KBM-7 (cell line): ENCODE results near the gene ATP8B2.
"Not testable (repeated sequence)": the region's sequence is repeated elsewhere in the genome, so short reads cannot be mapped to it uniquely, and the experiment has no call there.

Source experiments
- DNase-seq: peaks from one replicate; pipeline ENCODE4 v3.0.0-alpha.2; 2015
- in situ Hi-C: fragments of 300-500 bp; cut with MboI; formaldehyde crosslinking; loops from 2 replicates; pipeline ENCODE4 v1.14.3; 2020; ENCODE audit warnings: low sequenced_read_pairs, low pct_unique_long_range_greater_than_20kb, mixed read lengths

The ATP8B2 gene, protein sequence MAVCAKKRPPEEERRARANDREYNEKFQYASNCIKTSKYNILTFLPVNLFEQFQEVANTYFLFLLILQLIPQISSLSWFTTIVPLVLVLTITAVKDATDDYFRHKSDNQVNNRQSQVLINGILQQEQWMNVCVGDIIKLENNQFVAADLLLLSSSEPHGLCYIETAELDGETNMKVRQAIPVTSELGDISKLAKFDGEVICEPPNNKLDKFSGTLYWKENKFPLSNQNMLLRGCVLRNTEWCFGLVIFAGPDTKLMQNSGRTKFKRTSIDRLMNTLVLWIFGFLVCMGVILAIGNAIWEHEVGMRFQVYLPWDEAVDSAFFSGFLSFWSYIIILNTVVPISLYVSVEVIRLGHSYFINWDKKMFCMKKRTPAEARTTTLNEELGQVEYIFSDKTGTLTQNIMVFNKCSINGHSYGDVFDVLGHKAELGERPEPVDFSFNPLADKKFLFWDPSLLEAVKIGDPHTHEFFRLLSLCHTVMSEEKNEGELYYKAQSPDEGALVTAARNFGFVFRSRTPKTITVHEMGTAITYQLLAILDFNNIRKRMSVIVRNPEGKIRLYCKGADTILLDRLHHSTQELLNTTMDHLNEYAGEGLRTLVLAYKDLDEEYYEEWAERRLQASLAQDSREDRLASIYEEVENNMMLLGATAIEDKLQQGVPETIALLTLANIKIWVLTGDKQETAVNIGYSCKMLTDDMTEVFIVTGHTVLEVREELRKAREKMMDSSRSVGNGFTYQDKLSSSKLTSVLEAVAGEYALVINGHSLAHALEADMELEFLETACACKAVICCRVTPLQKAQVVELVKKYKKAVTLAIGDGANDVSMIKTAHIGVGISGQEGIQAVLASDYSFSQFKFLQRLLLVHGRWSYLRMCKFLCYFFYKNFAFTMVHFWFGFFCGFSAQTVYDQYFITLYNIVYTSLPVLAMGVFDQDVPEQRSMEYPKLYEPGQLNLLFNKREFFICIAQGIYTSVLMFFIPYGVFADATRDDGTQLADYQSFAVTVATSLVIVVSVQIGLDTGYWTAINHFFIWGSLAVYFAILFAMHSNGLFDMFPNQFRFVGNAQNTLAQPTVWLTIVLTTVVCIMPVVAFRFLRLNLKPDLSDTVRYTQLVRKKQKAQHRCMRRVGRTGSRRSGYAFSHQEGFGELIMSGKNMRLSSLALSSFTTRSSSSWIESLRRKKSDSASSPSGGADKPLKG

DNA sequence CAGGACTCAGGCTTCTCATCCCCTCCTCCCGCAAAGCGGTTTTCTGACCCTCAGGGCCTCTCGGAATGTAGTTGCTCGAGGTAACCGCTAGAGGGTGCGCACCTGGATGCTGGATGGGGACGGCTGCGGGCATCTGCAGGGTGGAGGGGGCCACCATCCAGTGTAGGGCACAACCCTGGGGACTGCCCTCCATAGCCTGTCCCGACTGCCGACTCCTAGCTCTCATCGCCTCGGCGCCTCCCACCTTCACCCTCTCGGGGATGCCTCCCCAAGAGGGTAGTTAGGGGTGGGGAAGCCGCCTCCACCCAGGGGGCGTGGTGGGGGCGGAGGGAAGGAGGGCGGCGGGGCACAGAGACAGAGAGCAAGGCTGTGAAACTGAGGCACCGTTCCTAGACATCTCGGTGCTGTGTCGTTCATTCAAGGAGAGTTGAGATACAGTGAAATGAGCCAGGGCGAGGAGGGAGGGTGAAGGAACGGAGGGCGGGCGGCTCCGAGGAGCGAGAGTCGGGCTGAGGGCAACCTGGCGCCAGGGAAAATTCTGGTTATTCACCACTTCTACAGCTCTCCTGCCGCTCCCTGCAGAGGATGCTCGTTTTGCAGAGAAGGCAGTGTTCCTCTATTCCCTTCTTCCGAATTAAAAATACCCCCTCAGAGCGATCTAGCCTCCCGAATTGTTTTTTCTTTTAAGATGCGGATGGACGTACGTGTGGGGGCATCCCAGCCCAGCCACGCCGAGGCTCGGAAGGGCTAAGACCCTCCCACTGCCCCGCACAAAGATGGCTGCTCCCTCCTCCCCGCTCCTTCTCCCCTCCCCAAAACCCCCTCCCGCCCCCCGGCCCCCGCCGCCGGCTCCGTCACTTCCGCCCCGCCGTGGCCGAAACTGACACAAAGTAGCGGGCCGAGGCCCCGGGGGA, at the start of gene ATP8B2:
Gene ATP8B2, plus strand, starts transcription at position 857 of the 914 bp plus-strand sequence. CDS start 2,617 bp downstream, outside the sequence.
- in situ Hi-C loops = no loop called here

DNA sequence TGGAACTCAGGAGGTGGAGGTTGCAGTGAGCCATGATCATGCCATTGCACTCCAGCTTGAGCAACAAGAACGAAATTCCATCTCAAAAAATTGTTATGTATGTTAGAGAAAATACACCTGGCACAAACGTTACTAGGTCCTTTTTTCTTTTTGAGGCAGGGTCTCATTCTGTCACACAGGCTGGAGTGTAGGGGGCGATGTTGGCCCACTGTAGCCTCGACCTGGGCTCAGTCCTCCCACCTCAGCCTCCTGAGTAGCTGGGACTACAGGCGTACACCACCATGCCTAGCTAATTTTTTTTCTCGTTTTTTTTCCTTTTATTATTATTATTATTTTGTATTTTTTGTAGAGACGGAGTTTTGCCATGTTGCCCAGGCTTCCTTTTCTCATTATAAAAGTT, 48.5 kb upstream of the ATP8B2 start:
- DNase-seq = peak; percentile 19
- in situ Hi-C loops = no loop called here

More for the DNA sequence above, at the start of gene ATP8B2:
- DNase-seq = peak; percentile 84

DNA sequence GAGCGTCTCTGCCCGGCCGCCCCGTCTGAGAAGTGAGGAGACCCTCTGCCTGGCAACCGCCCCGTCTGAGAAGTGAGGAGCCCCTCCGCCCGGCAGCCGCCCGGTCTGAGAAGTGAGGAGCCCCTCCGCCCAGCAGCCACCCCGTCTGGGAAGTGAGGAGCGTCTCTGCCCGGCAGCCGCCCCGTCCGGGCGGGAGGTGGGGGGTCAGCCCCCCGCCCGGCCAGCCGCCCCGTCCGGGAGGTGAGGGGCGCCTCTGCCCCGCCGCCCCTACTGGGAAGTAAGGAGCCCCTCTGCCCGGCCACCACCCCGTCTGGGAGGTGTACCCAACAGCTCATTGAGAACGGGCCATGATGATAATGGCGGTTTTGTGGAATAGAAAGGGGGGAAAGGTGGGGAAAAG, 37.7 kb upstream of the ATP8B2 start:
- DNase-seq, in situ Hi-C loops: not testable (repeated sequence)

DNA sequence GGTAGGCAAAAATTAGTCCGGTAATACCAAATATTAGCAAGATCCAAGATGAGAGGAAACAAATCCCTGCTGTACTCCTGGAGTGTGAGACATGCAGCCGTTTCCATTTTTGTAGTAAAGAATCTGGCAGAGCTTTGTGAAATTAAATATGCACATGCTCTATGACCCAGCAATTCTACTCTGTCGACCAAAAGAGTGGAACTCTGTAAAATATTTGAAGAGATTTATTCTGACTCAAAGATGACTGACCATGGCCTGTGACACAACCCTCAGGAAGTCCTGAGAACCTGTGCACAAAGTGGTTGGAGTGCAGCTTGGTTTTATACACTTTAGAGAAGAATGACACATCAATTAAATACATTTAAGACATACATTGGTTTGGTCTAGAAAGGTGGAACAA, 36.7 kb upstream of the ATP8B2 start:
- no peak for DNase-seq
- in situ Hi-C loops = no loop called here

DNA sequence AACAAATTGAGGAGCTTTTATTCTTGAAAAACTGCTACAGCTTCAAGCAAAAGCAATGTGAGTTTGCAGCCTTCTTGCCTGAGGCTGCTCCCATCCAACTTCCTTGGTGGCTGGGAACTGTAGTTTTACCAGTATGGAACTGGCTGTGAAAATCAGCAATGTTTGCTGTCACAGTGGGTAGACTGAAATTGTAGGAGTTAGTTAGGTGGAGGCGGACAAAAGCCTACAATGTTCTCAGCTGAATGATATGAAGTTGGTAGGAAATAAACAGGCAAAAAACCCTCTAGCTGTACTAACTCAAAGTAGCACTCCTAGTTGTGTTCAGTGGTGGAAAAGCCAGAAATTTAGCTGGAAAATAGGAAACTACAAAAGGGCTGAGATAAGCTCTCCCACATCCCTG, 34.4 kb upstream of the ATP8B2 start:
- in situ Hi-C loops = no loop called here
- no peak for DNase-seq

DNA sequence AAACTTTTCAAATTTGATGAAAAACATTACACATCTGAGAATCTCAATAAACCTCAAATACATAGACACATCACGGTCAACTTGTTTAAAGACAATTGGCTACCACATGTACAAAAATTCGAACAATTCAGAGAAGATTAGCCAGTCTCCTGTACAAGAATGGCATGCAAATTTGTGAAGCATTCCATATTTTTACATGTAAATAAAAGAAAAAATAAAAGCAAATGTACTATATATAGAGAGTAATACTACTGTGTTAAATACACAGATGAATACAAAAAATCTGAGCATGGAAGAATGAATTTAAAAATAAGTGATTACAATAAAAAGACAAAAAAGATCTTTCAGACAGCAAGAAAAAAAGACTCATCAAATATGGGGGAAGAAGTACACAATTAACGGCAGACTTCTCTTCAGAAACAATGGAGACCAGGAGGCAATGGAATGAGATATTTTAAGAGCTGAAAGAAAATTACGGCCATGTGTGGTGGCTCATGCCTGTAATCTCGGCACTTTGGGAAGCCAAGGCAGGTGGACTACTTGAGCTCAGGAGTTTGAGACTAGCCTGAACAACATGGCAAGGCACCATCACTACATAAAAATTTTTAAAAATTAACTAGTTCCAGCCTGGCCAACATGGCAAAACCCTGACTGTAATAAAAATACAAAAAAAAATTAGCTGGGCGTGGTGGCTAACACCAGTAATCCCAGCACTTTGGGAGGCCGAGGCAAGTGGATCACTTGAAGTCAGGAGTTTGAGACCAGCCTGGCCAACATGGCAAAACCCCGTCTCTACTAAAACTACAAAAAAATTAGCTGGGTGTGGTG, 29.7 kb upstream of the ATP8B2 start:
- peak; percentile 18 for DNase-seq
- in situ Hi-C loops = no loop called here

DNA sequence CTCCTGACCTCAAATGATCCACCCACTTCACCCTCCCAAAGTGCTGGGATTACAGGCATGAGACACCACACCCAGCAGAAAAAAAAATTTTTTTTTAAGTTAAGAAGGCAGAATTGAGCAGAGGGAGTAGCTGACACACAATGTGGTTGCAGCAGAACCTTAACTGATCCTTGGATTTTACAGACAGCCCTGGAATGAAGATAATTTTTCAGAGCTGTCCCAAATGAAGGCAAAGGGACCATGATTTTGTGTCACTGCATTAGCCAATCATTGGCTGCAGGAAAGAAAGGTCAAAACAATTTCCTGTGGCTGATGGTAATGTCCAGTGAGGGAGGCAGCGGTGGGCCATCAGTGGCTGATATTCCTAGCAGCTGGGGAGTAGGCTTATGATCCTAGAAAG, 23.7 kb upstream of the ATP8B2 start:
- in situ Hi-C loops = no loop called here

DNA sequence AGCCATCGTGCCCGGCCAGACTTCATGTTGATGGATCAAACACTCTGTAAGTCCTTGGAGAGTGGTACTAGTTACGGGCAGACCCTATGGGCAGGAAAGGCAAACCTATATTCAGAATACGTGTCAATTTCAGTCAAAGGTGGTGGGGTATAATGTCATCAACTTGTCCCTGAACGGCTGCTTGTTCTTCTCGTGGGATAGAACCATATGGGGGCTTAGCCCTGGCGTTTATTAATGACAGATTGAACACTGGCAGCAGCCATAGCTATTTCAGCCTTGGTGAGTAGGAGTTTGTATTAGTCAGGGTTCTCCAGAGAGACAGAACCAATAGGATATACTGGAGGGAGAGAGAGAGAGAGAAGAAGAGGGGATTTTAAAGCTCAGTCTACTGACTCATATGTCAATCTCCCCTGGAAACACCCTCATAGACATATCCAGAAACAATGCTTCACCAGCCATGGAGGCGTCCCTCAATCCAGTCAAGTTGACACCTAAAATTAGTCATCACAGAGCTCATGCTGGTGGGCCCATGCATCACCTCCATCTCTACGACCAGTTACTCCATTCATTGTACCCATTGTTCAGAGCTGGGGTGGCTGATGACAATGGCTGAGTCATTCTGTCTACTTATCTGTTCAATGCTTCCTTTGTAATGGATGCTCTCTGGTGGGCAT, 20.5 kb upstream of the ATP8B2 start:
- no peak for DNase-seq
- in situ Hi-C loops = no loop called here

More for the DNA sequence above, 23.7 kb upstream of the ATP8B2 start:
- no peak for DNase-seq

DNA sequence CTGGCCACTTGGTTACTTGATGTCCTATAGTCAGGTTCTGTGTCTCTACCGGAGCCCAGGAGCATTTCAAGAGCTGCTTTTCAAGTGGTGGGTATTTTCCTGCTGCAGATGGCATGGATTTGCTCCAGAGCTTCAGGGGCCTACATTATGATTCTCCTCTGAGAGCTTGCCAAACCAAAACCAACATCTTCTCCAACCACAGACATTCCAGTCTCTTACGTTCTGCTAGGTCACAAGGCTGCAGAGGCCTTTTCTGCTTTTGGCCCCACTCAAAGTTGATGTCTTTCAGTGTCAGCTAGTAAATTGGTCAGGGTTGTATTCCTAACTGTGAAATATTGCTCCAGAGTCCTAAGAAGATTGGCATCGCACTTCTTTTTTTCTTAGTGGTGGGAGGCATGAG, 19.2 kb upstream of the ATP8B2 start:
- in situ Hi-C loops = no loop called here
- no peak for DNase-seq

DNA sequence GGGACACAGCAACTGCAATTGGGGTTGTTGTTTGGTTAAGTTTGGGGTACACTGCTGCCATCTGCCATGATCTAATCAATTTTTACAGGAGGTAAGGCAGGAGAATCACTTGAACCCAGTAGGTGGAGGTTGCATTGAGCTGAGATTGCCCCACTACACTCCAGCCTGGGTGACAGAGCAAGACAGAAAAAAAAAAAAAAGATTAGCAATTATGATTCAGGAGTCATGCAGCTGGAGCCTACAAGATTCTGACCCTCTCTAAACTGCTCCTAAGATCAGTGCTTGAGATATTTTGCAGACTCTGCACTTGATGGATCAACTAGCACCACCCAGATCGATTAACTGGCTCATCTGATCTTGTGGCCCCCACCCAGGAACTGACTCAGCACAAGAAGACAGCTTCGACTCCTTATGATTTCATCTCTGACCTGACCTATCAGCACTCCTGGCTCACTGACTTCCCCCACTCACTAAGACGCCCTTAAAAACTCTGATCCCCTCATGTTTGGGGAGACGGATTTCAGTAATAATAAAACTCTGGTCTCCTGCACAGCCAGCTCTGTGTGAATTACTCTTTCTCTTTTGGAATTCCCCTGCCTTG, 17.6 kb upstream of the ATP8B2 start:
- DNase-seq, in situ Hi-C loops: not testable (repeated sequence)

DNA sequence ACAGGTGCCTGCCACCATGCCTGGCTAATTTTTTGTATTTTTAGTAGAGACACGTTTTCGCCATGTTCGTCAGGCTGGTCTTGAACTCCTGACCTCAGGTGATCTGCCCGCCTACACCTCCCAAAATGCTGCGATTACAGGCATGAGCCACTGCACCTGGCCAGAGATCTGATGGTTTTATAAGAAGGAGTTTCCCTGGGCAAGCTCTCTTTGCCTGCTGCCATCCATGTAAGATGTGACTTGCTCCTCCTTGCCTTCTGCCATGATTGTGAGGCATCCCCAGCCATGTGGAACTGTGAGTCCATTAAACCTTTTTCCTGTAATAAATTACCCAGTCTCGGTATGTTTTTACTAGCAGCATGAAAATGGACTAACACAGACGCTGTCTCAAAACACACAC, 16.2 kb upstream of the ATP8B2 start:
- DNase-seq, in situ Hi-C loops: not testable (repeated sequence)

DNA sequence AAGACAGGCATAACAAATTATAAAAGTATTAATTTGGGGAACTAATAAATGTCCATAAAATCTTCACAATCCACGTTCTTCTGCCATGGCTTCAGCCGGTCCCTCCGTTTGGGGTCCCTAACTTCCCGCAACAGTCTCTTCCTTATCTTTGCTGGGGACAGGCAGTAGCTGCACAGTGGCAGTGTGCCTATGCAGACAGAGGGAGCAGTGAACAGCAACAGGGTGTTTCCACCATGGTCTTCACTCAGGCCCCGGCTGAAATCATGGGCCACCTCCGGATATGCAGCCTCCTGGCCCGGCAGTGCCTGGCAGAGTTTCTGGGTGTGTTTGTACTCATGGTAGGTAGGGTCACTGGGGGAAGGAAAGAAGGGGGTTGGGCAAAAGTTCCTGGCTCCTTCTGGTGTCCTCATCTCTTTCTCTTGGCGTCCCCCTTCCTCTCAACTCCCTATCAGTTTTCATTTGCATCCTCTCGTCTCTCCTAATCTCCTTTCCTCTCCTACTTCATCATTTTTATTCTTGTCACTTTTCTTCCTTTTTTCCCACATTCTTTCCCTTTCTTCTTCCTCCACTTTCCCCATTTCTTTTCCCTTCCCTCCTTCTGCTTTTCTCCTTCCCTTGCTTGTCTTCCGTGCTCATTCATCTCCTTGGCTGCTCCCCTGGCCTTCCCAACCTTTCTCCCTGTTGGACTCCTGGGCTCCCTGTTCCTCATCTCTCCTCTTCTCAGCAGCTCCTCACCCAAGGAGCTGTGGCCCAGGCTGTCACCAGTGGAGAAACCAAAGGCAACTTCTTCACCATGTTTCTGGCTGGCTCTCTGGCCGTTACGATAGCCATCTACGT, 12.9 kb upstream of the ATP8B2 start:
- in situ Hi-C loops, DNase-seq: not testable (repeated sequence)

DNA sequence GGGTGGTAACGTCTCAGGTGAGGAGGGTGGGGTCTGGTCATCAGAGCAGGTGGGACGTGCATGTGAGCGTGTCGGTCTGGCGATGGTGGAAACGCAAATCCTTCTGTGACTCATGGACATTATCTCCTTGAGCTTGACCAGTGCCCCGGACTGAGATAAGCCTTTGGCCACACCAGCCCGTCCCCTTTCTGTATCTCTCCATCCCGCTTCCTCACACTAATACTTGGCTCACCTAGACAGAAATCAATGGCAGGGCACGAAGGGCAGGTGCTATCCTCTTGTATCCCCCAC, 12.3 kb upstream of the ATP8B2 start:
- in situ Hi-C loops = no loop called here
- DNase-seq = no peak

DNA sequence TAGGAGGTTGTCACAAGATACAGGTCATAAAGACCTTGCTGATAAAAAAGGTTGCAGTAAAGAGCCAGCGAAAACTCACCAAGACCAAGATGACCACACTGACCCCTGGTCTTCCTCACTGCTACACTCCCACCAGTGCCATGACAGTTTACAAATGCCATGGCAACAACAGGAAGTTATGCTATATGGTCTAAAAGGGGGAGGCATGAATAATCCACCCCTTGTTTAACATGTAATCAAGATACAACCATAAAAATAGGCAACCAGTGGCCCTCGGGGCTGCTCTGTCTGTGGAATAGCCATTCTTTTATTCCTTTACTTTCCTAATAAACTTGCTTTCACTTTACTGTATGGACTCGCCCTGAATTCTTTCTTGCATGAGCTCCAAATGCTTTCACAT, 11.1 kb upstream of the ATP8B2 start:
- in situ Hi-C loops, DNase-seq: not testable (repeated sequence)

DNA sequence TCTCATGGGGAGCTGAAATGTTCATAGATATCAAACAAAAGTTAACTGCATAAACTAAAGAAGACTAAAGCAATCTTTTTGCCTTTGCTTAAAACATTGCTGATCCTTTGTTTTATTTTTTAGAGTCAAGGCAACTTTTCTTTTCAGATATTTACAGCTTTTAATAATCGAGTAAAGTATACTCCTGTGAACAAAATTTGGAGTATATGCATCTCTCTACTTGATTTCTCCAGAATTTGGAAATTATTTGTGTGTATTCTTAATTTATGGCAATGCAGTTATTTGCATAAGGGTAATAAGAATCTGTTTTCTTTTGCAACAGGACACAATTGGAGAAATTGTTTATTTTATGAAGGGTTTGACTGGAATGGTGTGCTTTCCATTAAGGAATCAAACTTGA, 8.6 kb upstream of the ATP8B2 start:
- in situ Hi-C loops = no loop called here
- no peak for DNase-seq

DNA sequence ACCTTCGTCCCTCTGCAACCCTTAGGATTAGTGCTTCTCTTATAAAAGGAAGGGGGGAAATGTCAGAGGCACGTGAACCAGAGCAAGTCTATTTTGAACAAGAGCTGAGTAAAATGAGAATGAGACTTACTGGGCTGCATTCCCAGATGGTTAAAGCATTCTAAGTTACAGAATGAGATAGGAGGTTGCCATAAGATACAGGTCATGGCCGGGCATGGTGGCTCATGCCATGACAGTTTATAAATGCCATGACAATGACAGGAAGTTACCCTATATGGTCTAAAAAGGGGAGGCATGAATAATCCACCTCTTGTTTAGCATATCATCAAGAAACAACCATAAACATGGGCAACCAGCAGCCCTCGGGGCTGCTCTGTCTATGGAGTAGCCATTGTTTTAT, 6.9 kb upstream of the ATP8B2 start:
- DNase-seq = no peak
- in situ Hi-C loops = no loop called here
